GM21825 (cell line): ENCODE data around the gene GTPBP1.

Experiments used
- ATAC-seq: cut with Tn5 transposase; IDR thresholded peaks from one replicate; pipeline ENCODE4 v1.9.1; 2021; ENCODE audit warnings: mild to moderate bottlenecking, moderate library complexity; ENCODE audit not compliant: unreplicated experiment

Gene GTPBP1

GRCh38 chr22:38782402-38783094, 76.8 kb downstream of the GTPBP1 start:
- no peak for ATAC-seq
